DMS114 treated with DMSO at 0.1 percent for 48 hours (cell line): Measurements from ENCODE around the gene SPATS2L.

Experiments
- DNase-seq: peaks from one replicate; lab custom pipeline; 2025; ENCODE audit not compliant: unreplicated experiment; lab: John Stamatoyannopoulos, UW

The SPATS2L gene

DNA sequence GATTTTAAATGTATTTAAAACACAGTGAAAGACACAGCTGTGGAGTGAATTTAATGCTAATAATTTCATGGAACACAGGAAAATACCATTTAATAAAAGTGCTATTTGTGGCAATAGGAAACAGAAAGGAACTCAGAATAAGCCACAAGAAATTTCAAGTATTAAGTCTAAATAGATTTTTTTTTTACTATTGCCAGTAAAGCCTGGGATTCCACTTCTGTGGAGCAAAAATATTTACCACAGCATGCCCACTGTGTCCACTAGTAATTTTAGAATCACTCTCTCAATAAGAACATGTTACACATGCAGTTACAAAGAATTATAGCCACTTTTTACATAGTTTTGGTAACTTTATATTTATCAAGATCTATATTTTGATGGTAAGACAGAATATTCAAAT is 186.2 kb downstream of the SPATS2L start:
- no peak for DNase-seq

DNA sequence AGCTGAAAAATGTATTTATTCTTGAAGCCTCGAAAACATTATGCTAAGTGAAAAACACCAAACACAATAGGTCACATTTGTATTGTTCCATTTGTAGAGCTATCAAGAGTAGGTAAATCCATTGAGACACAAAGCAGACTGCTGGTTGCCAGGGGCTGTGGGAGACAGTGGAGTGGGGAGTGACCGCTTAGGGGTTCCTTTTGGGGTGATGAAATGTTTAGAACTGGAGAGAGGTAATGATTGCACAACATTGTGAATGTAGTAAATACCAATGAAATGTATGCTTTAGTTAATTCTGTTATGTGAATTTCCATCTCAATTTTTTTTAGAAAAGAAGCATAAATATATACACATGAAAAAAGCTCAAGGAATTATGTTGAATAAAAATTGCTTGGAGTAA is 187.6 kb downstream of the SPATS2L start:
- DNase-seq: no peak

DNA sequence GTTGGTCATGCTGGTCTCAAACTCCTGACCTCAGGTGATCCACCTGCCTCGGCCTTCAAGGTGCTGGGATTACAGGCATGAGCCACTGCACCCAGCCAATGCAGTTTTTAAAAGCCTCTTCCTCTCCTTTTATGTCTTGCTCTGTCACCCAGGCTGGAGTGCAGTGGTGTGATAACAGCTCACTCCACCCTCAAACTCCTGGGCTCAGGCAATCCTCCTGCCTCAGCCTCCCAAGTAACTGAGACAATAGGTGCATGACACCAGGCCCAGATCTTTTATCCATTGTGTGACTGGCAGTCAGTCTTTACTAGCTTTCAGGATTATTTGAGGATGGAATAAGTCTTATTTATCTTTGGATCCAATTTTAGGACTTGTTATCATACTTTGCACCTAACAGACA is 190.2 kb downstream of the SPATS2L start:
- no peak for DNase-seq

DNA sequence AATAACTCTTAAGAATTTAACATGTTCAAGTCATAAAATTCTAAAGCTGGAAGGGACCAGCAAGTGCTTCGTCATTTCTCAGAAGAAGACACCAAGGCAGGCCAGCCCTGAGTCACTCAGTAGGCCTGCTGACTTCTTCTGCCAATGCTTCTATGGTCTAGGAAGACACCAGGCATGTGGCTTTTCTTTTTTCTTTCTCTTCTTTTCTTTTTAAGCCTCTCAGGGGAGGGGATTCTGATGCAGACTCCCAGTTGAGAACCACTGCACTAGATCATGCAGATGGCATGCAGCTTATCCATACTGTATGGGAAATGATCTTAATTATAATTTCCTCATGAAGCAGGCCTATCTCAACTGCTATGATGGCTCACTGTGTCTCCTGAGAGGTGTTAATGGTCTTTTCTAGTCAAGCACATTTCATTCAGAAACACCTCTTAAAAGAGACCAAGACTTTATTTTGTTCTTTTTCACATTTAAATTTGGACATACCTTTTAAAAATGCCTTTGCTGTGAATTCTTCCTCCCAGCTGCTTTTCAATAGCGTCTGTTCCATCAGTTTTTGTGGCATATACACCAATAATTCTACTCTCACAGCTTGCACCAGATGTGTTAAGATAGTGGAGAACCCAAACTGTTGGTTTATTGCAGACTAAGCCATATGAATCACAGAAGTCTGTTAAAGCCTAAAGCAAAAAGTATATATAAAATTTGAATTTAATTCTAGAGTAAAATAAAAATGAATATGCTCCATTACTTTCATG is 192.1 kb downstream of the SPATS2L start:
- no peak for DNase-seq

DNA sequence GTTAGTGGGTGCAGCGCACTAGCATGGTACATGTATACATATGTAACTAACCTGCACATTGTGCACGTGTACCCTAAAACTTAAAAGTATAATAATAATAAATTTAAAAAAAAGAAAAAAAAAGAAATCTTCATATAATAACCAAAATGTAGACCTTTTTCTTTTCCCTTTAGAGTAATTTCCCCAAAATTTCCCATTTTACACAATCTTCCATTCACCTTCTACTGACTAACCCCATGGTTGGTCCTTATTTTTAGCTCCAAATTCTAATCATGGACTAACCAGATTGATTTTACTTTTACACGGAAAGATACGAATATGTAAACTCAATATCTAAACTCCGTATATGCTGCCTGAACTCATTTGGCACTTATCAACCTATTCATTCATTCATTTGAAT is 195.7 kb downstream of the SPATS2L start:
- no peak for DNase-seq

DNA sequence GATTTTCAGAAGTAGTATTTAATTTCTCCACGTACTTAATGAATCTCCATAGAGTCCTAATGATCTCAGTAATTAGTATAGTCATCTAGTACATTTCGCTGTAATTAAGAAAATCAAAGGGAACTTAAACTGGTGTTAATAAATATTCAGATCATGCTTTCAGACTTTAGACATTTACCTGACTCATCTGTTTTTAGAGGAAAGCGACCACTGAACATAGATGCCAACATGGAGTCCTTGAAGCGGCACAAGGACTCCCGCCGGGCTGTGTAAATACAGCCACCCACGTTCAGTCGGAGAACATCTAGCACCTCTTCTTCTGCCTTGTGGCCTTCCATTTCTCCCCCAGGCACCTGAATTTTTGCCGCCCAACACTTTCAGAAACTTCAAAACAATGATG is 200.2 kb downstream of the SPATS2L start:
- no peak for DNase-seq

DNA sequence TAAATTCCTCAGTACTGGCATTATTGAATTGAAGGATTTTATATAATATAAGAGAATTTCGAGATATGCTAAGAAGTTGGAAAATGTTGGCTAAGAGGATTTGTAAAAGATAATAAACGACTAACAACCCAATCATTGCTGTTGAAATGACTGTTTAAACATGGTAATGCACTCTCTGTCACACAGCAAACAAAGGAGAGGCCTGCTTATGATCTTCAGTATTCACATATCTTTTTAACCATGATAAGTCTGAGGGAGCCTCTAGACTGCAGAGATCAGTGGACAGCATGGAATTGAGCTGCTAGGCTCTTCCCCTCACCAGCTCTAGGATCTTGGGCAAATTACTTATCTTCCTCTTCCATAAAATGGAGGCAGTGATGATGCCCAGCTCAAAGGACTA is 200.7 kb downstream of the SPATS2L start:
- DNase-seq: no peak

DNA sequence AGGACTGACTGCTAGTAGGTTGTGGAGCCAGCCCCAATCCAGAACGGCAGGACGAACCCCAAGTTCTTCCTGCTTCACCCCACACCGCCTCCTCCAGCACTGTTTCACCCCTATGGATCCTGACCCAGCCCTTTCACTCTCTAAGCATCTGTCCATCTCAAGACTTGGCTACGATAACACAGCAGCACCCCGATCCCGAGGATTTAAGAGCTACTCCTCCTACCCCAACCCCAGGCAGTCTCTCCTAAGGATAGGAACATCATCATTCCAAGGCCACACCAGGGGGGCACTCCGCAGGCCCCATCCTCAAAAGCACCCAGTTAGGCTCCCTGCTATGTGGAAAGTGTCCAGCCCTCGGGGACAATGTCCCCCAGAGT is 202.7 kb downstream of the SPATS2L start:
- no peak for DNase-seq

DNA sequence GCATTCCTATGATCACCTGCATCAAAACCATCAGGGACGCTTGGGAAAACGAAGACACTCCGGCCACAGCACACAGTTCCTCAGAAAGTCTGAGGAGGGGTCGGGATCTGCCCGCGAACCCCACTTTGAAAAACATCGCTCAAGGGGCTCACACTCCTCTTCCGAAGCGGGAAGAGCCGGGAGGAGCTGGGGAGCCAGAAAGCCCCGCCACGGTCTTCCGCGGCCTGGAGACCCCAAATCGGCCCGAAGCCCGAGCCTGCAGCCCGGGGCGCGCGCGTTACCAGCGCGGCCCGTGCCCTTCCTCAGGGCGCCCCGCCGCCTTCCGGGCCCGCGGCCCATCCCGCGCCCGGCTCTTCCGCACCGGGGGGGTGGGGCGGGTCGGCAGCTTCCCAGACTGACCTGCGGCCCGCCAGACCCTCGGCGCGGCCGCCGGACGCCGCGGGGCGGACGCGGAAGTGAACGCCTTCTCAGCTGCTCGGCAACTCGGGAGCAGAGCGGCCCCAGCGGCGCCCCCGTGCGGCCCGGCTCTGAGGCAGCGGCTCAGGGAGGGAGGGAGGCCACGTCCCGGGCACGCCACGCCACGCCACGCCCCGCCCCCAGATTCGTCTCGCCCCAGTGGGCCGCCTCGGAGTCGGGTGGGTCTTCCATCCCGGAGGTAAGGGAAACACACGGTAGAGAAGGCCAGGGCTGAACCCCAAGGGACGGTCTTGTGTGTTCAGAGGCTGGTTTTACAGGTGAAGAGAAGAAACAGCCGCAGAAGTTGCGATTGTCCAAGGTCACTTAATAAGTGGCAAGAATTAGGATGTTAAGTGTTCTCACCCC is 203.3 kb downstream of the SPATS2L start, which contains the start of gene KCTD18:
Gene KCTD18 (minus strand): TSS at position 457 of the 822 bp plus-strand sequence. CDS start 3,052 bp downstream, outside the sequence.
- DNase-seq: peak; percentile 52

DNA sequence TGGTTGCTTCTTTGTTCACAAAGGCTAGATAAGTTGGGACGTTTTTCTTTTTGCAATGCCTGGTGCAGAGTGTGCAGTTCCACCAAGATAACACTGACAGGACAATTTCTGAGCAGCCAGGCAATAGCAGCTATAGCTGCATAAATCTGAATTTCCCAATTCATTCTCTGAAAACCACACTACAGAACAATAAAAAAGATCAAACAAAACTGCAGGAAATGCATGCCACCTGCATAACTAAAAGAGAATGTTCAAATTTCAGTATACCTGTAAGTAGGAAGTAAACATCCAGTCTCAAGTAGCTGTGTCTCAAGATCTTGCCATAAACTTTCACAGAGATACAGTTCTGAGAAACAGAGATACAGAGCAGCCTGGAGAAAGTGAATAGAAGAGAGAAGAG is 208.7 kb downstream of the SPATS2L start:
- DNase-seq: no peak

DNA sequence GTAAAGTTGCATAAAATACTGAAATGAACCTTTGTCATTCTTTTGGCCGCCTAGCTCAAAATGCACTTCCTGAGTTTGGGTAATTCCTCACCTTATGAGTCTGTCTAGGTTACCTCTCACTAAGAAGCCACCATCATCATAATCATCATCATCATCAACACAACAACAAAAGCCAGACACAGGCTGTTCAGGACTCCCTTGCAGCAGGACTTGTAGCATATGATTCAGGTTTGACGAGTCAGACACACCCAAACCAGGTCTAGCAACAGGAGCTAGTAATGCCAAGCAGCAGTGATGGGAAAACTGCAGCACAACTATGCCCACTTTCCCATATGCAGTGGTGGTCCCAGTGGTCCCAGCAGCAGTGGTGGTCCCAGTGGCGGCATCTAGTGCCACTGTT is 216.7 kb downstream of the SPATS2L start:
- DNase-seq: no peak

DNA sequence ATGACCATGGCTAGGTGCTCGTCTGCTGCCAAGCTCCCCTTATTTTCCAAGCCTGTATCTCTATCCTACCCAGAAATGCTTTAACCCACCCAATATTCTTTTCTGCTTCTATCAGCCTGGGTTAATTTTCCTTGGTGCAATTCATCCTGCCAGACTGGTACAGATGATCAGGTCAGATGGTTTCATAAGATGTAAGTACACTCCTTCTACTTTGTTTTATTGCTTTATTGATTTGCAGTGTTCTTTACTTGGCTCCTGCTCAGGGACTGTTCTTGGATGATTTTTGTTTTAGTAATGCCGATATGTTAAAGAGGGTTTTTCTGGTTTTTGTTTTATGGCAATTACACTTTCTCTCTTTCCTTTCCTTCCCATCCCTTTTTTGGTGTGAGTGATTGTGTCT is 217.1 kb downstream of the SPATS2L start:
- no peak for DNase-seq

DNA sequence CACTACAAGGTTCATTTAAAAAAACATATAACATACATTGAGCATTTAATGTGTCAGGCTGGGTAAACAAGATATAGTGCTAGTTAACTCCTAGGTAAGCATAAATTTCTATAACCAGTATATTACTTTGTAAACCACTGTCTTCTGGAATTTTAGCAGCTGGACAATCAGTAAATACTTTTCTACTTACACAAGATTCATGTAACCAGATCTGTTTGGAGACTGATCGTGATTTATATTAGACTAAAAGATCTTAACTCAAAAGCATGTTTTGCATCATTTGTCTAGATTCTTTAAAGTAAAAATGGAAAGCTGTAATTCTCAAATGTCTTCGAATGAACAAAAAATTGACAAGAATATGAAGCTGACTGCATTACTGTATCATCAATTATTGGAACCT is 218.6 kb downstream of the SPATS2L start:
- no peak for DNase-seq

DNA sequence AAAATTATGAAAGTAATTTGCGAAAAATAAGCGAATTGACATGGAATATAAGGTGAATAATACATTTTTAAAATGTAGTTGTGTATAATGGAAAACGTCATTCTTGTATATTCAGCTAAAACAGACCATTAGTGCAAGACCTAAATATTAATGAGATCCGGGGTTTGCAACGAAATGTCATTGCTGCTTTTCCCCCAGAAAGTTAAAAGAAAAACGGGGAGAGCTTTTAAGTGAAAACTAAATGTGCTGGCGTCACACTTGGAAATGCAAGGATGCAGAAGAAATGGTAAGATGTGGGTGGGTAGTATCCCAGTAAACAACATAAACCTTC is 219.0 kb downstream of the SPATS2L start:
- no peak for DNase-seq

DNA sequence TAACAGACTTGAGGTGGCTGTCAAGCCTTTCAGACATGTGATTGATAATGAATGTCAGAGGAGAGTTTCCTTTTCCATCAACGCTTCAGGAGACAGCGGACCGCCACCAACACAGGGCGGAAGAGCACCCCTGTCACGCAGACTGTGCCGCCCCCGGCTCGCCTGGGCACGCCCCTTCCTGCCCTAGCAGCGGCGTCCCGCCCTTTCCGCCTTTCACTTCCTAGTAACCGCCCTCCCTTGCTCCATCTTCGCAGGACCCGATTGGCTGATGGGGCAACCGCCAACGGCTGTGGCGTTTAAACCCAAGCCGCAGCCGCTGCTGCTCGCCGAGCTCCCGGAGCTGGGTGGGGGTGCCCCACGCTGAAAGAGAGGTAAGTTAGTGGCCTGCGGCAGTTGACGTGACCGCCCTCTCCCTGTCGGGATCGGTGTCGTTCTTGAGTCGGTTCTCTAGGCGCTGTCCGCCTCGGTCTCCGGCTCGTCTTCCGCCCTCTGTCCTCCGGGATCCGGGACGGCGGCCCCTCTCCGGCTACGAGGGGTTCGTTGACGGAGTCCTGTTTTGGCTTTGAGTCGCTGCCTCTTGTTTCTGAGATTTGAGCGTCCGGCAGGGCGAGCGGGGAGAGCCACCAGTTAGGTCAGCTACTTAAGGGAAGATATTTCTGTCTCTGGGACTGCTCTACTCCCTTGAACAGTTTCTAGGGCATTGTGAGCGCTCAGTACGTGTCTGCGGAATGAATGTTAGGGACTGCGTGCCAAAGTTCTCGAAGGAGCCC is 219.6 kb downstream of the SPATS2L start, which contains the start of gene SGO2:
Gene SGO2 (plus strand): TSS at position 326 of the 770 bp plus-strand sequence. CDS start 6,769 bp downstream, outside the sequence.
- peak; percentile 99 for DNase-seq

DNA sequence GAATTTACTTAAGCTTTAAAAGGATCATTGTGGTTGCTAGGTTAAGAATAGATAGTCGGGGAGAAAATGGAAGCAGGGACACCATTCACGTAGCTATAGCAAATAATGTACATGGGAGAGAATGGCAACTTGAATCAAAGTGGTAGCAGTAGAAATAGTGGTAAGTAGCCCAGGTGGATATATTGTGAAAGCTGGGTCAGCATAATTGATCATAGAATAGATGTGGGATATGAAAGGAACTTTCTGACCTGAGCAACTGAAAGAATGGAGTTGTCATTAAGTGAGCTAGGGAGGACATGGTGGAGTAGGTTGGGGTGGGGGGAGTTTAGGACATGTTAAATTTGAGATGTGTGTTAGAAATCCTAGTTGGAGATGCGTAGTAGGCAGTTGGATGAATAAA is 221.7 kb downstream of the SPATS2L start:
- DNase-seq: no peak
